ENCODE results near the gene RPA3. TPM values are rescaled to one million over a fixed set of nuclear protein-coding genes. Genes with fewer than 3 reads are reported as not detected.

The RPA3 gene
- total RNA-seq, 1 donor from 2014 or later, result 28.5 TPM

DNA sequence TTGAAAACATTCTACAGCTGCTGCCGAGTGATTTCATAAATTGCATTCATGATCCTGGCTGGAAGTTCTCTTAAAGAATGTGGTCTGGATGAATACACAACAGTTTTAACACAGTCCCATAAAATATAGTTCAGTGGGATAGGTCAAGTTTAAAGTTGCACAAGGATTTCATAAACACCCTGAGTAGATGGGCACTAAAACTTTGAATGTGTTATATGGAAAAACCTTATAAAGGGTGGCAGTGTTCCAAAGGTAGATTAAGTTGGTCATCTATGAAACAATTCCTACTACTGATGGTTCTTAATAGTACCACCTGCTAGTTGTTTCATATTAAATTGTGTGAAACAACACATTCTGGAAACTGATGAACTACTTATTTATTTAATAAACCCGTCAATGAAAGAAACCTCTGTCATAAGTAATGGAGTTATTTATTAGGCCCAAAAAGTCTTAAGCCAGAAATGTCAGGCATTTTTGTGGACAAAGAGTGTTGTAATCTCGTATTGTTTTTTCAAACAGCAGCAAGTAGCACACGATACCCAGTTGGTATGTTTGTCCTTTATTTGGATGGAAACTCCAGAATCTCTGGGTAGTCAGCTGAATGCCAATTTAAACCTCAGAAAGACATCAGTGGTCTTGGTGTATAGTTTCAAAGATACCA, 14.3 kb upstream of the RPA3 start:
- no peak for ATAC-seq

DNA sequence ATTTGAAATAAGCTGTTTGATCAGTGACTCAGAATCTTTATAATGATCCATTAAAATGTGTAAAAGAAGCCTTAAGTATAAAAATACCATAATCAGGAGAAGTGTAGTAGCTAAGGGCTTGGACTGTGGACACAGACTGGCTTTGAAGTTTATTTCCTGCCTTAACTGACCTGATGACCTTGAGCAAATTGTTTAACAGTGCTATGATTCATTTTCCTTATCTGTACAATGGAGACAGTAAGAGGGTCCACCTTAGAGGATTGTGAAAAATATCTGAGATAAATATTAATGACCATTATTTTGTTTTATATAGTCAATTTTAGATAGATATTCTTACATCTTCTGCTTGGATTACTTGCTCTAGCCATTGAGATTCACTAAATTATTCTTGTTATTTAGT, 13.3 kb upstream of the RPA3 start:
- ATAC-seq, result no peak

DNA sequence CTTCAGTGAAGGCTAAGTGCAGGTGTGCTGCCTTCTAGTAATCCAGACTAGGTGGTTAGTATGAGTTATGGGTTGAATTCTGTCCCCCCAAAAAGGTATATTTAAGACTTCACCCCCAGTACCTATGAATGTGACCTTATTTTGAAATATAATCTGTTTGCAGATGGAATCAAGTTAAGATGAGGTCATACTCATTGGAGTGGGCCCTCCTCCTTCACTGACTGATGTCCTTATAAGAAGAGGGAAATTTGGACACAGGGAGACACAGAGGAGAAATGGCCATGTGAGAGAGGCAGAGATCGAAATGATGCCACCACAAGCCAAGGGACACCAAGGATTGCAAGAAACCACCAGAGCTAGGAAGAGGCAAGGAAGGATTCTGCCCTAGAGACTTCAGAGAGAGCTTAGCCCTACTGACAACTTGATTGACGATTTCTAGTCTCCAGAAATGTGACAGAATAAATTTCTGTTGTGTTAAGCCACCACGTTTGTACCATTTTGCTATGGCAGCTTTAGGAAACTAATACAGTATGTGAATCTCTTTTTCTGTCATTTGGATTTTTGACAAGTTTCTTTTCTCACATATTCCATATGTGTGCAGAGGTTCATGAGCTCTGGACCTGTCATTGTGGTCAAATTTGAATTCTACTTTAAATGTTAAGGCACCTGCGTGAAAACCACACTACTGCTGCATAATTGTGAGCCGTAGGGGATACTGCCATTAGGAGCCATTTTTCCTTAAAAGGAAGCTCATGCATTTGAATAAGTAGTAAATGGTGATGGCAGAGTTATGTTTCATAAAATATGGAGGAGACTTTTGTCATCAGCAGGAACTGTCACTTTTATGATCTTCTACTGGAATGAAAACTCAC, 2.6 kb upstream of the RPA3 start:
- ATAC-seq, result no peak

DNA sequence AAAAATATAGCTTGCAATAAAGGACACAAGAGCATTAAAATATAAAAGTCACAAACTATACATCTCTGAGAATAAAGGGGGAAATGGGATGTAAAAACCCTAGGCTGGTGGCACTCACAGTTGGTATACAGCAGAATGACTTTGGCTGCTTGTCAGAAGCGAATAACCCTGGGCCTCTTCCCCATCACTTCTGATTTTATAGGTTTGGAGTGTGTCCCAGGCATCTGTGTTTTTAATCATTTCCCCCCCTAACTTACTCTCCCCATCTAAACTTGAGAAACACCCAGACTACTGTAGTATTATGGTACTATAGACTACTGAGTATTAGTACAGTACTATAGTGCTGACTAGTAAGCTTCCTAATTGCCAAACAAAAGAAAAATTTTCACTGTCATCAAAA, 1.8 kb upstream of the RPA3 start:
- no peak for ATAC-seq

DNA sequence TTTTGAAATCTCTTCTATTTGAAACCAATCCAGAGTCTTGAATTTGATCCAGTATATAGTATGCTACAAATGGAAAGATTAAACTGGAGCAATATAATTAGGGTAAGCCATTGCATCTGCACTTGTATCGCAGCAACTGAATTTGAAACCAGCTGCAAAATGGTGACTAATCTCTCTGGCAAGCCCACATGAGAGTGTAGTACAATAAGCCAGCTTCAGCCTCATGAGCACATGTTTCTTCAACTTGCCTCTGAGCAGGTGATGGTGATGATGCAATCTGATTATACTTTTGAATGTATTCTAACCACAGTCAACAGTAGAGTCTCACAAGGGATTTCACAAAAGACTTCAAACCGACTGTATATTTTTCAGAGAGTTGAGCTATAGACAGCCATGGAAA, 829 bp upstream of the RPA3 start:
- ATAC-seq, result peak; percentile 100

DNA sequence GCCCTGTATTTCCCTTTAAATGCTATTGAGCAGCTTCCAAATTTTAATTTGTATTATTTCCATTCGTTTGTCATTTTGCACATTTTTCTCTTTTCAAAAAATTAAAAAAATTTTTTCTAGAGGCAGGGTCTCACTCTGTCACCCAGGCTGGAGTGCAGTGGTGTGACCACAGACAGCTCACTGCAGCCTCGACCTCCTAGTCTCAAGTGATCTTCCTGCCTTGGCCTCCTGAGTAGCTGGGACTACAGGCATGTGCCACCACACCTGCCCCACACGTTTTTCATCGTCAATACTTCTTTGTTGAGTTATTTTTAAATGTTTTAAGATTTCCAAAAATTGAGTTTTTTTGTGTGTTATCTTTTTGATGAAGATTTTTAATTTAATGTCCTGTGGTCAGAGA, 4.7 kb downstream of the RPA3 start:
- no peak for ATAC-seq

DNA sequence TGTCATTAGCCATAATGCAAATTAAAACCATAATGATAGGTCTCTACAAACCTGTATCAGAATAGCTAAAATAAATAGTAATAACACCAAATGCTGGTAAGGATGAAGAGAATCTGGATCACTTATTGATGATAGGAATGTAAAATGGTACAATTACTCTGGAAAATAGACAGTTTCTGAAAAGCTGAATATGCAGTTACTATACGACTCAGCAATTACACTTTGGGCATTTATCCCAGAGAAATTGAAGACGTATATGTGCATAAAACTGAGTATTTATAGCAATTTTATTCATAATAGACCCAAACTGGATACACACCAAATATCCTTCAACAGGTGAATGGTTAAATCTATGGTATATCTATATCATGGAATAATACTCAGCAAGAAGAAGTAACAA, 7.9 kb downstream of the RPA3 start:
- ATAC-seq, result no peak

DNA sequence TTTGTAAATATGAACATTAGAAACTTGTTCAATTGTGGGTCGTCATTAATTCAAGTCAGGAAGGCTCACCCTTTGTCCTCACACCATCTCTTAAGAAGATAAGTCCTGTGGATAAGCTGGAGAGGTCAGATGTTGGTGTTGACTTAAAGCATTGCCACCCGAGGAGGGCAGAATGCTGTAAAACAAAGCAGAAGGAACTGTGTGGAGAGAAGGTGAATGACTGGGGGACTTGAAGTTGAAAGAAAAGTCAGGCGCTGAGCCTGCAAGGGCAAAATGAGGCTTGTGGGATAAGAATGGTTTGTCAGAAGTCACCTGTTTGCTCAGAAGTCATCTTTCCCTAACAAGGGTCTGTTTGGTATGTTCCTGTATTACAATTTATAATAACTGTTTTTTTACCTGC, 9.1 kb downstream of the RPA3 start:
- no peak for ATAC-seq

DNA sequence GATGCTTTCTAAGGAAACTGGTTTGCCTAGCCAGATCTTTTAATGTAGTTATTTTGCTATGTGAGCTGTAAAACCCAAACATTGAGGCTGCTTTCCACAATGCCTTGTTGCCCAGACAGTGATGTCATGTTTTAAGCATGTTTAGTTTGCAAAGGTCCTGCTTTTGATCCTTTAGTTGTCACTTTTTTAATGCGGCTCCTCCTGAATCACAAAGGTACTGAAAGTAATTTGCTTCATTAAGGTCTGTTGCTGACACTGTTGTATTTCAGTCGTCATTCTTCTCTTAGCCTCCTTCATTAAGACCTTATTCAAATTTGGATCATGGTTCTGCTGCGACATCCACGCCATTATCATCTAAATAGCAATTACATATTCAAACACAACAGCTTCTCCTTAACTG, 10.6 kb downstream of the RPA3 start:
- no peak for ATAC-seq

DNA sequence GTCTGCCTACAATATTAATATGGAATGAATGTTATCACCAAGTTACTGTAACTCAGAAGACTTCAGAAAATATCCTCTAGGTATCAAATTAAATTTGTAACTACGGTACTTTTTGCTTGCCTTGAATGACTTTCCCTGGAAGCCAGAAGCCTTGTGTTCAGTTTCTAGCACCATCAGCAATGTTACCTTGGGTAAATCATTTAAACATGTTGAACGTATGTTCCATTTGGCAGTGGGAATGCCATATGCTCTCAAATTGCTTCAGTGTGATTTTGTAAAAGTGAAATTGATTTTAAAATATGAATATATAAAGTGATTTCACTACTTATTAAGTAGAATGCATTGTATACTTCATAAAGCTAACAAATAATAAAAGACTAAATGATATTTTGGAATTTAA, 11.2 kb downstream of the RPA3 start:
- ATAC-seq, result no peak

DNA sequence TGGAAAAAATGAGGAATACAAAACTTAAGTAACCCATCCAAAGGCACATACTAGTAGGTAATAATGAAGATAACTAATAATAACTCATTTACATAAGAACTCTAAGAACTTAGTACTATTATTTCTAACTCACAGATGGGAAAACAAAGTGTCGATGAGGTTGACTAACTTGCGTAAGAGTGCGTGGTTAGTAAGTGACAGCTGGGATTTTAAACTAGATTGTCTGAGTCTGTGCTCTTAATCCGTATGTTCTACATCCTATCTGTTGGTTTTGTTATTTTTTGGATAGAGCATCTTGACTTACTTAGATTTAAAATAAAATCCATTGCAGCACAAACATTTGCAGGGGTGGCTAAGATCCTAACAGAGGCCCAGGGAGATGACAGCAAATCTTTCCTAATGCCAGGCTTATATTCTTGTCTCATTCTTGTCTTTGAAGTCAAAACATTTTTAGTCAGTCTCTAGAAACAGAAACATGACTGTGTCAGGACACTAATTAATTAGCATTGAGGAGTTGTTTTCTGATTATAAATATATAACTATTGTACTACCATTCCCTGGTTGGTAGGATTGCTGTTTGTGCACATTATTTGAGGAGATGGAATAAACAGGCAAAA, 11.7 kb downstream of the RPA3 start:
- ATAC-seq, result no peak

DNA sequence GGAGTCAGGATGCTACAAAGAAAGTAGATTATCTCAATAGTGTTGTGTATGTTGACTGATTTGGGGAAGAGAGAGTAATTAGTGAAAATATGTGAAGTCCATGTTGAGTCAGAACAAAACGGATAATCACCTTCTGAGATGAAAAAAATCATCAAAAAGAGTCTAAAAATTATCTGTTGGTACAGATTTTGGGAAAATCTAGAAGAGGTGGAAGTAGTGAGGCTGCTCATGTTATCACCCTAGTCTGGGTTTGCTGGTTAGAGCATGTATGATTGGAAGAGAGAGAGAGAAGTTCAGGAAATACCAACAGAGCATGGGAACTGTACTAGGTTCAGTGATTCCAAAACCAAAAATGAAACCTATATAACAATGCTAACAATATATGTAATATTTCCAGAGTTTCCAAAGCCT, 12.3 kb downstream of the RPA3 start:
- no peak for ATAC-seq

DNA sequence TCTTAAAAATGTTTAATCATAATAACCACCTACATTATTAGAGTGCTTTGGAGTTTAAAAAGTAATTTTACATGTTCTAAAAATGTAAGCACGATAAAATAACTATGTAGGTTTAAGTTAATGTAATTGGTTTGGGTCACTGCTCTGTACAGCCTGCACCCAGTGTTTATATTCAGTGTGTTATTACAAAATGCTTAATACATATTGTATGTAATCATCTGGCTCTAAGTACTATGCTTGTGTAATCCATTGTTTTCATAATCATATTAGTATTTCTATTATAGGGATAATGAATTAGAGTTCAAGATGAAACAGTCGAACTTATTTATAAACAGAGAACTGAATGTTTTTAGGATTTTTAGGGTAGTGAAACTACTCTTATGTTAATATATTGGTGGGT, 13.1 kb downstream of the RPA3 start:
- ATAC-seq, result no peak

DNA sequence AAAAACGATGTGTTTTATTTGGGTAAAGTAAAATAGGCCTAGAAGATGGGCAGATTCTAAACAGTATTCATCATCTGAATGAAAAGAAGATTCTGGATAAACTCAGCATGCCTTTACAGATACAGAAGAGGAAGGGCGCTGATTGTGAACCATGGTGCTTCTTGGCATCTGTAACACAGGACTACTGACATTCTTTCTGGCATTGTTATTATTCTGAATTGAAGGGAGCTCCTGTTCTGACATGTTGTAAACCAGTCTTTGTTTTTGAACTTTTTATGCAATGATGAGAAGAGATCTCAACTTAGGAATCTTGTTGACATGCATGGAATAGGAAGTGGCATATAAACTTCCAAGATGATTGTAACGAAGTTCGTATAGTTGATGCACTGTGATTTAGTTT, 13.5 kb downstream of the RPA3 start:
- peak; percentile 81 for ATAC-seq

DNA sequence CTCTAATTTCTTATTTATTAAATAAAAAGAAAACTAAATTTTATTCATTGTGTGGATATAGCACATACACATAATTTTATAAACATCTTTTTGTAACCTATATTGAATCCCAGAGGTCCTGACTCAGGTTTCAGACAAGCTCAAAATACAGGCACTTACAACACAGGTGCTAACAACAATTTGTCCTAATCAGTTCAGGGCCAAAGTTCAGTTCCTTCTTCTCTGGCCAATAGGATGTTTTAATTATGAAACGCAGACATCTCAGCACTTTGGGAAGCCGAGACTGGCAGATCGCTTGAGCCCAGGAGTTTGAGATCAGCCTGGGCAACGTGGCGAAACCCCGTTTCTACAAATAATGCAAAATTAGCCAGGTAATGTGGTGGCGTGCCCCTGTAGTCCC, 15.0 kb downstream of the RPA3 start:
- ATAC-seq, result no peak

DNA sequence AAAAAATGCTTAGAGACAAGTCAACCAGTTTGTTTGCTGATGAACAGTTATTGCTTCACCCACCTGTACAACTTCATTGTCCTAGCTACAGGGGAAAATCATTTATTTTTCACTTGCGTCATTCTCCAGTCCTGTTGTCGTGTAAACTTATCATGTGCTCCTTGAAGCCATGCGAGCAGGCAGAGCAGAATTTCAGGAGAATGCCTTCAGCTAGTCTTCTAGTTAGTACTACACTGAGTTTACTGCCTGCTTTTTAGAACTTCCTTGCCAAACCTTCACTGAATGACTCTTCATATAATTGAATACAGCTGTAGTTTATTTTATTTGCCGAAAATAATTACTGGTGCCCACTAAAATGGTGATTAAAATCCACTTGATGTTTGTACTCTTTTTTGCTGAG, 15.6 kb downstream of the RPA3 start:
- no peak for ATAC-seq

DNA sequence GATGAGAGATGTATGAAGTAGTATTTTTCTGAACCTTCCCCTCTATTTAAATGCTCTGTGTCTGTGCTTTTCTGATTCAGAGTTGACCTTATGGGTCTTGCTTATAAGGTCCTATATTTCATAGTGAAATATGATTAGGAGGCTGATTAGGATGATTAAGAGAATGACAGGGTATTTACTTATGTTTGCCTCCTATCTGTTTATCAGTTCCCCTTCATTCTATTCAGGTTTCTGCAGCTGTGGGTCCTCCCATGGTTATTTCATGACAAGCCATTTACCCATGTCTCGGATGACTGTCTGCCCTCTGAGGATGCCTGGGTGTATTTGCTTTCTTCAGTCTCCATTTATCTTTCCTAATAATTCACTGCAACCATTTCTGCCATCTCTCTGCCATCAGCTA, 16.9 kb downstream of the RPA3 start:
- no peak for ATAC-seq

DNA sequence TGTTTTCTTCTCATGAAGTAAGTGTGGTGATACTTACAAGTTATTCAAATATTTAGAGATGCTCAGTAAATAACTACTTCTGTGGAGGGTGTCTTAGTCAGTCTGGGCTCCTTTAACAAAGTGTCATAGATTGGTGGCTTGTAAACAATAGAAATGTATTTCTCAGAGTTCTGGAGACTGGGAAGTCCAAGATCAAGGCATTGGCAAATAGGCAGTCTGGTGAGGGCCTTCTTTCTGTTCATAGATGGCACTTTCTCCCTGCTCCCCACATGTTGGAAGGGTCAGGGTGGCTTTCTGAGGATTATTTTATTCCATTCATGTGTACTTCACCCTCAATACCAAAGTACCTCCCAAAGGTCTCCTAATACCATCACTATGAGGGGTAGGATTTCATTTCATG, 18.4 kb downstream of the RPA3 start:
- ATAC-seq, result no peak

DNA sequence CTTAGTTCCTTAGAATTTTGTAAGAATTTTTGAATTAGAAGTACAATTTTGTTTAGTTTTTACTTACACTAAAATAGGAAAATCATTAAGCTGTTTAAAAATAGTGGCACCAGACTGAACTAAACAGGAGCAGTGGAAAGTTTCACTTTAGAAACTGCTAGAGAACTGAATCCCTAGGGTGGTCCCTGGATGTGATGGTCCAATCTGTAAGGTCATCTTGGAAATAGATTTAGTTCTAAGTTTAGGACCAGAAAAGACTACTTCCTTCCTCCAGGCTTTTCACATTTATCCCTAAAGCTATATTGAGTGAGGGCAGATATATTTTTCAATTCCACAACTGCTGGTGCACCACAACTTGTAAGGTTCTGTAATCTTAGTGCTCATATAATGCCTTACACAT, 19.0 kb downstream of the RPA3 start:
- ATAC-seq, result no peak

DNA sequence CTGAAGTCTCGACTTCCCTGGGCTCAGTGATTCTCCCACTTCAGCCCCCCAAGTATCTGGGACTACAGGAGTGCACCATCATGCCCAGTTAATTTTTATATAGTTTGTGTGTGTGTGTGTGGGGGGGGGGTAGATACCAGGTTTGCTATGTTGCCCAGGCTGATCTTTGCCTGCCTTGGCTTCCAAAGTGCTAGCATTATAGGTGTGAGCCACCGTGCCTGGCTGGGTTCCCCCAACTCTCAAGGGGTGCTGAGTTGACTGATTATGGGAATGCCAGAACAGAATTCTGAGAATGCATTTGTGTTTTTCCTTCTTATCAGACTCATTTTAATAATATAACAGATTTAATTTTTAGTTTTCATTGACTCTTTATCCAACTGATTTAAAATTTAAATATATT, 19.5 kb downstream of the RPA3 start:
- no peak for ATAC-seq

DNA sequence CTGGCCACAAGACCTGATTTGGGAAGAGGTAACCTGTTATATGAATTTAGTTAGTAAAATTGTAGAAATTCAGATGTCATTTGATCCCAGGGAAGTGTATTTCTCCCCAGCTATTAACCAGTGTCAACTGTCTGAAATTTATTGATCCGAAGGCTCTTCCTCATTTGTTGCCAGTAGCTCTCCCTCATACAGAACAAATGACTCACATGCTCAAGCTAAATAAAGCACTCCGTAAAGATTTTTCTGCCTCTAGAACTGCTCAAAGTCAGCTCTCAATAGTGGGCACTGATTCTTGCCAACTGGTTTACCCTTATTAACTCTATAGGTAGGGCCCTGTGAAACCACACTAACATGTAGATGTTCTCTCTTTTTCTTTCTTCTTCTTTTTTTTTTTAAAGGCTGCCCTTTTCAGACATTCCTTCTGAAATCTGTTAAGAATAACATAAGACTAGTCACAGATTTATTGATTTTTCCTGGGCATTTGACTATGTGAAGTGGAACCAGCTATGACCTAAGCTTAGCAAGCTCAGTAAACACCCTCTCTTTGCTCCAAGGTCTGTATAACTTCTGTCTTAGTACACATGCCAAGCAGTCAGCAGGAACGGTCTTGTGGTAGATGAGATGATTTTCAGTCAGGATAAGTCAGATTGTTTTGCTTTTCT, 21.8 kb downstream of the RPA3 start:
- no peak for ATAC-seq

DNA sequence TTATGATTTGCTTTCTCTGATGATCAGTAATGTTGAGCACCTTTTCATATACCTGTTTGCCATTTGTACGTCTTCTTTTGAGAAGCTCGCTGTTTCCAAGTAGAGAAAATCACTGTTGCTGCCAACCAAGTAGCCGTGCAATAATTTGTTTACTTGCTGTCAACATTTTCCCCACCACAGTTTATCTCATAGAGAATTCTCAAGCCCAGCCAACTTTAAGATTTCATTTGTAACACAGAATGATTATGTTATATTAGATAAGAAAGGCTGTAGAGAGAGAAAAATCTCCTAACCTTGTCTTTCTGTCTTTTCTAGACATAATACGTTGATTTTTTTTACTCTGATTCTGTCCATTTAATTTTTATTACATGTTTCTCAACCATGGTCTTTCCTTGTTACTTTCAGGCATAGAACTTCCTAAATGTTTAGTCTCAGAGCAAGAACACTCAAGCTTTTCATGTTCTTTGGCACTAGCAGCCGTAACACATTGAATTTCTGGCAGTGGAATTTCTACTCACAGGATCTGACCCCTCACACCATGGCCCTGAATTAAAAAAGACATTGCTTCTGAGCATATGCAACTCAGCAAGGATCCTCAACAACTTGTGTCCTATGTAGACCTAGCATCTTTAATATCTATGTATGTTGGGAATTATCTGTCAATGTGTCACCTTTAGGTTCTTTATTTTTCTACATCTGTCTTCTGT, 23.1 kb downstream of the RPA3 start:
- ATAC-seq, result no peak

DNA sequence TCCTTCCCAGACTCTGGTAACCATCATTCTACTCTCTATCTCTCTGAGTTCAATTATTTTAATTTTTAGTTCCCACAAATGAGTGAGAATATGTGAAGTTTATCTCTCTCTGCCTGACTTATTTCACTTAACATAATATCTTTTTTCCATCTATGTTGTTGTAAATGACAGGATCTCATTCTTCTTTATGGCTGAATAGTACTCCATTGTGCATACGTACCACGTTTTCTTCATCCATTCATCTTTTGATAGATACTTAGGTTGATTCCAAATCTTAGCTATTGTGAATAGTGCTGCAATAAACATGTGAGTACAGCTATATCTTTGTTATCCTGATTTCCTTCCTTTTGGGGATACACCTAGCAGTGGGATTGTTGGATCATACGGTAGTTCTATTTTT, 23.9 kb downstream of the RPA3 start:
- no peak for ATAC-seq

Data from esophagus mucosa (tissue), 1 donor.